Subcutaneous abdominal adipose tissue (tissue), 5 donors: ENCODE measurements around the gene CYBA.
A peak's percentile ranks its signal among the peaks of the same experiment; 100 is the strongest.

Experiments used
- H3K27ac ChIP-seq: one replicate; pipeline ENCODE4 v1.7.0; 2013; ENCODE audit warnings: low read depth, mild to moderate bottlenecking, inconsistent platforms, low read length, moderate library complexity
- H3K27me3 ChIP-seq, 5 donors: one replicate each; pipeline ENCODE4 v1.7.0; 2013; ENCODE audit warnings: low read length in 5 of 5, inconsistent platforms in 1 of 5; ENCODE audit not compliant: control insufficient read depth in 5 of 5, insufficient read depth in 4 of 5
- H3K36me3 ChIP-seq, 5 donors: one replicate each; pipeline ENCODE4 v1.7.0; 2013; ENCODE audit warnings: low read length in 5 of 5; ENCODE audit not compliant: control insufficient read depth in 5 of 5, insufficient read depth in 5 of 5
- H3K4me1 ChIP-seq, 5 donors: one replicate each; pipeline ENCODE4 v1.7.0; 2013; ENCODE audit warnings: low read length in 5 of 5, mild to moderate bottlenecking in 3 of 5, moderate library complexity in 1 of 5; ENCODE audit not compliant: control insufficient read depth in 5 of 5, insufficient read depth in 5 of 5
- H3K4me3 ChIP-seq, 5 donors: one replicate each; pipeline ENCODE4 v1.7.0; 2013; ENCODE audit warnings: low read length in 5 of 5, low read depth in 1 of 5
- H3K9ac ChIP-seq, 5 donors: one replicate each; pipeline ENCODE4 v1.7.0; 2013; ENCODE audit warnings: low read length in 5 of 5, mild to moderate bottlenecking in 4 of 5, moderate library complexity in 3 of 5
- H3K9me3 ChIP-seq, 5 donors: one replicate each; pipeline ENCODE4 v1.7.0; 2013; ENCODE audit warnings: low read length in 5 of 5; ENCODE audit not compliant: control insufficient read depth in 5 of 5
- donor health status: healthy.
- donor health status: healthy.
- donor health status: healthy.
- donor health status: healthy.
- donor health status: healthy.

The CYBA gene

DNA sequence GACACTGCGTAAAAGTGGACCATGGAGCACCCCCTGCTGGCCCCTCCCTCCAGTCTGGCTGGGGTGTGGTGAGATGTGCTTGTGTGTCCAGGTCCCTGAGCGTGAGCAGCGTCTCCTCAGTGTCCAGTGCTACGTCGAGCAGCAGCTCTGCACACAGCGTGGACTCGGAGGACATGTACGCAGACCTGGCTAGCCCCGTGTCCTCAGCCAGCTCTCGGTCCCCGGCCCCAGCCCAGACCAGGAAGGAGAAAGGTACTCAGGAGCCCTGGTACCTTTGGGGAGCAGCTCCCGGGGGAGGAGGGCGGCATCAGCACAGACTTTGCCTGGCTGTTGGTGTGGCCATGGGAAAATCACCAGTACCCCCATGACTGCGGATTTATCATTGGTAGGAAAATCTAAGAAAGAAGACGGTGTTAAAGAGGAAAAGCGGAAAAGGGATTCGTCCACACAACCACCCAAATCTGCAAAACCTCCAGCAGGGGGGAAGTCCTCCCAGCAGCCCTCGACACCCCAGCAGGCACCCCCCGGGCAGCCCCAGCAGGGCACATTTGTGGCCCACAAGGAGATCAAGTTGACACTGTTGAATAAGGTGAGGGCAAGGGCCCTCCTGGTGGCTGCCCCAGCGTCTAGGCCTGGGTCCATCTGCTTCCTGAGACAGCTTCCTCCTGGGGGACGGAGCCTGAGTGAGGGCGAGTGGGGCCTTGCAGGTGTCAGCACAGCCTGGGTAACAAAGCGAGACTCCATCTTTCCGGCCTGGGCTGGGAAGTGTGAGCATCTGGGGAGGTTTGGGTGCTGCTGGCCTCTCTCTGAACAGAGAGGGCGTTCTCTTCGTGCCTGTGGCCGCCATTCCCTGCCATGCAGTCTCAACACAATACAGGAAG lies 23.1 kb downstream of the CYBA start:
- Histone ChIP-seq H3K9ac (no peak overlapping the region), H3K4me1 (peaks cover 0 to 13% (median 0%) of the 10 kb centered on the region in 5 donors), H3K9me3 (no peaks in the 10 kb centered on the region), H3K27me3 (no peaks in the 10 kb centered on the region), H3K36me3 (peaks cover 0 to 89% (median 81%) of the 10 kb centered on the region in 5 donors), H3K4me3 (no peak overlapping the region), H3K27ac (no peak overlapping the region)

DNA sequence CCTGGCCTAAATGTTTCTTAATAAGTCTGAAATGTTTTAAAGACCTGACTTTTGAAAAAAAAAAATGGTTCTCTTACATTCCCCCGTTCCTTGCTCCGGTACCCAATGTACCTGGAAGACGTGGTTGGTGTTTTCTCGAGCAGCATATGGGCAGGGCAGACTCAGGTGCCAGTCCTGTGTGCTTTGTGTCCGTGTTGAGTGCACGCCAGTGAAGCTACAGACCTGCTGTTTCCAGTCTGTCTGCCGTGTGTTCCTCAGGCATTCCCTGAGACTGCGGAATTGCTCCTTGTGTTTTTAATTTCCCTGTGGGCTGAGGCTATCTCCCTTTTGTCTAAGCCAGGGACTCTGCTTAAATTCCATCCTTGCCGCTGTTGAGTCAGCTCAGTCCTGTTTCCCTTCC lies 24.2 kb downstream of the CYBA start:
- Histone ChIP-seq H3K27me3 (no peaks in the 10 kb centered on the region), H3K9ac (no peak overlapping the region), H3K4me3 (no peak overlapping the region), H3K9me3 (no peaks in the 10 kb centered on the region), H3K36me3 (peaks cover 0 to 90% (median 83%) of the 10 kb centered on the region in 5 donors), H3K4me1 (peaks cover 0 to 12% (median 0%) of the 10 kb centered on the region in 5 donors), H3K27ac (no peak overlapping the region)

- H3K9me3 ChIP-seq, result no peaks in the 10 kb centered on the region
- H3K4me3 ChIP-seq, result no peak overlapping the region
- H3K4me1 ChIP-seq, result peaks cover 0 to 8% (median 0%) of the 10 kb centered on the region in 5 donors
- H3K27ac ChIP-seq, result no peak overlapping the region
- peaks cover 0 to 77% (median 71%) of the 10 kb centered on the region in 5 donors for H3K36me3 ChIP-seq
- no peaks in the 10 kb centered on the region for H3K27me3 ChIP-seq
- no peak overlapping the region for H3K9ac ChIP-seq
These were observed 25.8 kb downstream of the CYBA start for GRCh38 chr16:88624977-88625576.

- no peaks in the 10 kb centered on the region for H3K9me3 ChIP-seq
- H3K4me1 ChIP-seq, result peaks cover 0 to 8% (median 2%) of the 10 kb centered on the region in 5 donors
- H3K27me3 ChIP-seq, result no peaks in the 10 kb centered on the region
- peaks cover 0 to 75% (median 71%) of the 10 kb centered on the region in 5 donors for H3K36me3 ChIP-seq
- no peak overlapping the region for H3K27ac ChIP-seq
- H3K4me3 ChIP-seq, result no peak overlapping the region
- no peak overlapping the region for H3K9ac ChIP-seq
These were observed 26.4 kb downstream of the CYBA start for GRCh38 chr16:88624481-88624880.

DNA sequence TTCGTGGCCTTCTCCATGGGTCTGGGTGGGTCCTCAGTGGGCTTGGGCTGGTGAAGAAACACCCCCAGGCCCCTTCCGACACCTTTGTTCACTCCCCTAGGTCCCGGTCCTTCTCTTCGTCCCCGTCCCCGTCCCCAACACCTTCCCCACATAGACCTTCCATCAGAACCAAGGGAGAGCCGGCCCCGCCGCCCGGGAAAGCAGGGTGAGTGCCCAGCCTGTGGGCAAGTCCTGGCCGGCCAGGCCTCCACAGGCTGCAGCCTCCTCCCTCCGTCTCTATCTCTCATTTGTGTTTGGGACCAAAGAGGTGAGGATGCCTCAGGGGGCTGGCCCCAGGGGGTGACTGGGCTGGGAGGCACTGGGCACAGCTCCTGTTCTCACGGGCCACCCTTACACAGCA lies 27.0 kb downstream of the CYBA start:
- Histone ChIP-seq H3K4me3 (no peak overlapping the region), H3K4me1 (peaks cover 0 to 14% (median 8%) of the 10 kb centered on the region in 5 donors), H3K36me3 (peaks cover 0 to 76% (median 73%) of the 10 kb centered on the region in 5 donors), H3K27ac (no peak overlapping the region), H3K27me3 (no peaks in the 10 kb centered on the region), H3K9ac (no peak overlapping the region), H3K9me3 (no peaks in the 10 kb centered on the region)

DNA sequence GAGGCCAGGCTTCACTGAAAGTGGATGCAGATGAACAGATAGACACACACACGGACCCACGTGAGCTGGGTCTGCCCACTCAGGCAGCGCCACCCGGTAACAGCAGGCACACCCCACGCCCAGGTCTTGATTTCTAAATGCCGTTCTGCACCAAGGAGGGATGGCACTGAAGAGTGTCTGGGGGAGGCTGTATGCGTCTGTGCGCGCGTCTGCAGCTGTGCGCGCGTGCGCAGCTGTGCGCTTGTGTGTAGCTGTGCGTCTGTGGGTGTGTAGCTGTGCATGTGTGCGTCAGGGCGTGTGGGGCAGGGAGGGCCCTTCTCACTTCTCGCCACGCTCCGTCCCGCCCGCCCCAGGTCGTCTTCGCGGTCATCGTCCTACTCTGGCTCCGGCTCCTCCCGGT lies 28.0 kb downstream of the CYBA start:
- Histone ChIP-seq H3K27ac (no peak overlapping the region), H3K36me3 (peaks cover 0 to 72% (median 64%) of the 10 kb centered on the region in 5 donors), H3K9me3 (no peaks in the 10 kb centered on the region), H3K27me3 (no peaks in the 10 kb centered on the region), H3K9ac (no peak overlapping the region), H3K4me1 (peaks cover 0 to 18% (median 14%) of the 10 kb centered on the region in 5 donors), H3K4me3 (no peak overlapping the region)

GRCh38 chr16:88622125-88622524 lies 28.7 kb downstream of the CYBA start:
- Histone ChIP-seq H3K27me3 (no peaks in the 10 kb centered on the region), H3K27ac (no peak overlapping the region), H3K36me3 (peaks cover 0 to 71% (median 57%) of the 10 kb centered on the region in 5 donors), H3K4me1 (peaks cover 0 to 18% (median 14%) of the 10 kb centered on the region in 5 donors), H3K9me3 (no peaks in the 10 kb centered on the region), H3K4me3 (no peak overlapping the region), H3K9ac (no peak overlapping the region)

GRCh38 chr16:88619859-88620815 lies 30.7 kb downstream of the CYBA start:
- H3K27me3 ChIP-seq, result no peaks in the 10 kb centered on the region
- H3K9ac ChIP-seq, result no peak overlapping the region
- no peak overlapping the region for H3K27ac ChIP-seq
- no peaks in the 10 kb centered on the region for H3K9me3 ChIP-seq
- peaks cover 0 to 77% (median 48%) of the 10 kb centered on the region in 5 donors for H3K36me3 ChIP-seq
- no peak overlapping the region for H3K4me3 ChIP-seq
- H3K4me1 ChIP-seq, result peaks cover 2 to 18% (median 14%) of the 10 kb centered on the region in 5 donors

GRCh38 chr16:88618956-88619667 lies 31.7 kb downstream of the CYBA start:
- peaks cover 0 to 76% (median 40%) of the 10 kb centered on the region in 5 donors for H3K36me3 ChIP-seq
- no peaks in the 10 kb centered on the region for H3K9me3 ChIP-seq
- H3K4me1 ChIP-seq, result peaks cover 2 to 18% (median 14%) of the 10 kb centered on the region in 5 donors
- H3K27ac ChIP-seq, result no peak overlapping the region
- H3K4me3 ChIP-seq, result no peak overlapping the region
- no peaks in the 10 kb centered on the region for H3K27me3 ChIP-seq
- H3K9ac ChIP-seq, result peak overlapping the region in 1 of 5 donors; percentile 4
